ENCODE measurements around the gene ECEL1.
"Not testable (repeated sequence)": the region's sequence is repeated elsewhere in the genome, so short reads cannot be mapped to it uniquely, and the experiment has no call there.

ECEL1 gene

DNA sequence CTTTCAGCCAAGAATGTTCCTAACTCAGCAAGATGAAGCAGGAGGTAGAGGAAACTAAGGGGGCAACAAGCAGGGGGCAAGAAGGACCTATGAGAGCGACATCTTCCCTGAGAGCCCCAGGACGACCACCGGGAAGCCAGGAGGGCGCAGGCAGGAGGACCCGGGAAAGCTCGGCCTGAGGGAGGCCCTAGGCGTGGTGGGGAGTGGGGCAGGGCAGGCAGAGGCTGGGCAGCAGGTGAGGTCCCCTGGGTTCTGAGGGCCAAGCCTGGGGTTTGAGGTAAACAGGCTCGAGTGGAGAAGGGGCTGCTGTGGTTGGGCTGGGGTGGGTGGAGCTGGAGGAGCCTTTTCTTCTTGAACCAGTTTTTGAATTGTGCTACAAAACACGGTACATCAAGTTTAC, 33.0 kb downstream of the ECEL1 start:
- Histone ChIP-seq H3K4me3 (ENCODE audit: severe bottlenecking) (no peak overlapping the region), H3K36me3 (ENCODE audit: low read depth) (no peaks in the 10 kb centered on the region), H3K4me1 (ENCODE audit: insufficient read depth, poor library complexity, severe bottlenecking) (no peaks in the 10 kb centered on the region), H3K27ac (ENCODE audit: poor library complexity, severe bottlenecking) (no peak overlapping the region), H3K27me3 (ENCODE audit: insufficient read depth, poor library complexity, severe bottlenecking) (peaks cover 4% of the 10 kb centered on the region), H3K9me3 (ENCODE audit: severe bottlenecking) (no peaks in the 10 kb centered on the region)
- TF ChIP-seq, protein P1, sequence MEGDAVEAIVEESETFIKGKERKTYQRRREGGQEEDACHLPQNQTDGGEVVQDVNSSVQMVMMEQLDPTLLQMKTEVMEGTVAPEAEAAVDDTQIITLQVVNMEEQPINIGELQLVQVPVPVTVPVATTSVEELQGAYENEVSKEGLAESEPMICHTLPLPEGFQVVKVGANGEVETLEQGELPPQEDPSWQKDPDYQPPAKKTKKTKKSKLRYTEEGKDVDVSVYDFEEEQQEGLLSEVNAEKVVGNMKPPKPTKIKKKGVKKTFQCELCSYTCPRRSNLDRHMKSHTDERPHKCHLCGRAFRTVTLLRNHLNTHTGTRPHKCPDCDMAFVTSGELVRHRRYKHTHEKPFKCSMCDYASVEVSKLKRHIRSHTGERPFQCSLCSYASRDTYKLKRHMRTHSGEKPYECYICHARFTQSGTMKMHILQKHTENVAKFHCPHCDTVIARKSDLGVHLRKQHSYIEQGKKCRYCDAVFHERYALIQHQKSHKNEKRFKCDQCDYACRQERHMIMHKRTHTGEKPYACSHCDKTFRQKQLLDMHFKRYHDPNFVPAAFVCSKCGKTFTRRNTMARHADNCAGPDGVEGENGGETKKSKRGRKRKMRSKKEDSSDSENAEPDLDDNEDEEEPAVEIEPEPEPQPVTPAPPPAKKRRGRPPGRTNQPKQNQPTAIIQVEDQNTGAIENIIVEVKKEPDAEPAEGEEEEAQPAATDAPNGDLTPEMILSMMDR (IDR thresholded peaks at IDR 0.05; ENCODE audit: poor library complexity, severe bottlenecking), result no peak
- DNase-seq (ENCODE audit: low spot score) (no peak), ATAC-seq (ENCODE audit: low read depth) (no peak)

DNA sequence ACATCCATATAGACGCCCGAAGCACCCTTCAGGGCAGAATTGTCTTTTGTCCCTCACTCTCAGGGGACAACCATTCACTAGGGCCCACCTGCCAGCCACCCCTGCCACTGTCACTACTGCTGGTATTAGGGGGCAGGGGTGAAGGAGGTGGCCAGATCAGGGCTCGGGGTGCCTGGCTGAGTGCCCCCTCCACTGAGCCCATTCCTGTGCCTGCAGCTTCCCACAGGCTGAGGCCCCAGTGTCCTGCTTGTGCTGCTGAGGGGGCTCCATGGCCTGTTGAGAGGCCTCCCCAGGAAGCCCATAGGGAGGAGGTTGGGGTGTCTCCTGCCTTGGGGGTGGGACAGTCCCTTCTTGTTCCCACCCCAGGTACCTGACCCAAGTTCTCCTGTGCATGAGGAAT, 36.0 kb downstream of the ECEL1 start:
- not testable (repeated sequence) for ATAC-seq (ENCODE audit: low read depth); H3K4me3 ChIP-seq (ENCODE audit: severe bottlenecking); H3K27ac ChIP-seq (ENCODE audit: poor library complexity, severe bottlenecking); H3K9me3 ChIP-seq (ENCODE audit: severe bottlenecking); DNase-seq (ENCODE audit: low spot score); H3K4me1 ChIP-seq (ENCODE audit: insufficient read depth, poor library complexity, severe bottlenecking); H3K27me3 ChIP-seq (ENCODE audit: insufficient read depth, poor library complexity, severe bottlenecking); H3K36me3 ChIP-seq (ENCODE audit: low read depth)

DNA sequence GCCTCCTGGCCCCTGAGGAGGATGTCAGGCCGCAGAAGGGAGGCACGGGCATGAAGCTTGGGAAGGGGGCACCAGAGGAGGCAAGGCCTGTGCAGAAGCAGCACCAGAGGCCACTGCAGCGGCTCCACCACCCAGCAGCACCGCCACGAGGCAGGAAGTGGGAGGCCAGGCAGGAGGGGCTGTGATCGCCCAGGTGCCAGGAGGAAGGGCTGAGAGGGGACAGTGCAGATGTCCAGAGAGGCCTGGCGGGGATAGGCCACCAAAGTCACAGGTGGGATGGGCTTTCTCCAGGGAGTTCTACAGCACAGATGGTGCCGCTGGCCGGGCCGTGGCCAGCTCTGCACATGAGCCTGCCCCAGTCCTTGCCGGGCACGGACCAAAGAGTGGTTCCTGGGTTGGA, 37.7 kb downstream of the ECEL1 start:
- Histone ChIP-seq H3K9me3 (ENCODE audit: severe bottlenecking) (no peaks in the 10 kb centered on the region), H3K36me3 (ENCODE audit: low read depth) (no peaks in the 10 kb centered on the region), H3K4me3 (ENCODE audit: severe bottlenecking) (no peak overlapping the region), H3K27ac (ENCODE audit: poor library complexity, severe bottlenecking) (no peak overlapping the region), H3K27me3 (ENCODE audit: insufficient read depth, poor library complexity, severe bottlenecking) (peaks cover 3% of the 10 kb centered on the region), H3K4me1 (ENCODE audit: insufficient read depth, poor library complexity, severe bottlenecking) (no peaks in the 10 kb centered on the region)
- TF ChIP-seq, protein P1 (IDR thresholded peaks at IDR 0.05; ENCODE audit: poor library complexity, severe bottlenecking), result no peak
- ATAC-seq (ENCODE audit: low read depth) (no peak), DNase-seq (ENCODE audit: low spot score) (no peak)

DNA sequence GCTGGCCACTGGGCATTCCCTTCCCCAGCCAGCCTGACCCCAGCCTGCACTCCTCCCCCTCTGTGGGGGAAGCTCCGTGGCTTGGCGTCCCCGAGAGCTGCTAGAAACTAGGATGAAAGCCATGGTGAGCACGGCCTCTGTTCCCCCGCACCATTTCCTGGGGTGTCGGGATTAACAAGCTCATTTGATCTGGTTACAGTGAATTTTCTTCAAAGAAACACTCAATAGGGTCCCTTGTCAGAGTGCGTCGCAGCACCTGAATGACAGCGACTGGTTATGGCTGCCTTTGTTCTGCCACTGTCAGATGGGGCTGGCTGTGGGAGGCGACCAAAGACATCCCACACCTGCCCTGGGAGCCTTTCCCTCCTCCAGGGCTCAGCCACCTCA, 39.3 kb downstream of the ECEL1 start:
- H3K4me3 ChIP-seq (ENCODE audit: severe bottlenecking), result no peak overlapping the region
- no peak overlapping the region for H3K27ac ChIP-seq (ENCODE audit: poor library complexity, severe bottlenecking)
- DNase-seq (ENCODE audit: low spot score) (no peak), ATAC-seq (ENCODE audit: low read depth) (no peak)
- H3K27me3 ChIP-seq (ENCODE audit: insufficient read depth, poor library complexity, severe bottlenecking), result peaks cover 1% of the 10 kb centered on the region
- TF ChIP-seq, protein P1 (IDR thresholded peaks at IDR 0.05; ENCODE audit: poor library complexity, severe bottlenecking), result no peak
- no peaks in the 10 kb centered on the region for H3K36me3 ChIP-seq (ENCODE audit: low read depth)
- H3K4me1 ChIP-seq (ENCODE audit: insufficient read depth, poor library complexity, severe bottlenecking), result no peaks in the 10 kb centered on the region
- H3K9me3 ChIP-seq (ENCODE audit: severe bottlenecking), result no peaks in the 10 kb centered on the region

DNA sequence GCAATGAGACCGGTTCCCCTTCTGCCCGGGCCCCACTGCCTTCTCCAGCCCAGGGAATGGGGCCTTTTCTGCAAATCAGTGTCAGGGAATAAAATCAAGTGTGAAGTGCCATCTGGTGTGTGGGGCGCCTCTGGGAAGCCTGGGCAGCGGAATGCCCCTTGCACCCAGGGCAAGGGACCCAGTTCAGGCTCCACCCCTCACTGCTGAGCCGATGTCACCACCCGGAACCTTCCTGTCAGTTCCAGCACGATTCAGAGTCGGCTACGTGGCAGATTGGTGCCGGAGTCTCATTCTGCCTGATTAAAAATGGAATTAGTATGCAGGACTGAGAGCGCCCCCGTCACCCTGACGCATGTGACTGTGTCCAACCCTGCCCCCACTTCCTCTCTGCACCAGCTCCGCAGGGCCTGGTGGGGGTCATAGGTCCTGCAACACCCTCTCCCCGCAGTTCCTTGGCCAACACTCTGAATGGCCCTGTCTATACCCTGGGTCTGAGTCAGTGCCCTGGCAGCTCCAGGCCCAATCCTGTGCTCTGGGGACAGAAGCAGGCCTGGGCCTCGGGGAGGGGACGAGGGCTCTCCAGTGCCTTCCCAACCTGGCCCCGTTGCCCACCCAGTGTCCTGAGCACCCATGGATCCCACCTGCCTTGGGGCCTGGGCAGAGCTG, 39.9 kb downstream of the ECEL1 start:
- no peaks in the 10 kb centered on the region for H3K27me3 ChIP-seq (ENCODE audit: insufficient read depth, poor library complexity, severe bottlenecking)
- no peak for DNase-seq (ENCODE audit: low spot score)
- H3K4me3 ChIP-seq (ENCODE audit: severe bottlenecking), result no peak overlapping the region
- no peak for ATAC-seq (ENCODE audit: low read depth)
- no peaks in the 10 kb centered on the region for H3K9me3 ChIP-seq (ENCODE audit: severe bottlenecking)
- H3K4me1 ChIP-seq (ENCODE audit: insufficient read depth, poor library complexity, severe bottlenecking), result no peaks in the 10 kb centered on the region
- H3K27ac ChIP-seq (ENCODE audit: poor library complexity, severe bottlenecking), result no peak overlapping the region
- TF ChIP-seq, protein P1 (IDR thresholded peaks at IDR 0.05; ENCODE audit: poor library complexity, severe bottlenecking), result no peak
- H3K36me3 ChIP-seq (ENCODE audit: low read depth), result no peaks in the 10 kb centered on the region
